SH-SY5Y (cell line): ENCODE data around the gene PATJ.

Experiments
- GATA2 ChIP-seq: IDR thresholded peaks from 2 replicates; pipeline ENCODE4 v1.6.1; 2011; ENCODE audit warnings: mild to moderate bottlenecking, low read depth, low read length
- GATA3 ChIP-seq: IDR thresholded peaks from 2 replicates; pipeline ENCODE4 v1.6.1; 2011; ENCODE audit warnings: low read depth, mild to moderate bottlenecking, low read length, moderate library complexity

The PATJ gene

GRCh38 chr1:62117018-62117750 is 374.9 kb downstream of the PATJ start:
- TF ChIP-seq GATA2 = no peak
- no peak for TF ChIP-seq GATA3

DNA sequence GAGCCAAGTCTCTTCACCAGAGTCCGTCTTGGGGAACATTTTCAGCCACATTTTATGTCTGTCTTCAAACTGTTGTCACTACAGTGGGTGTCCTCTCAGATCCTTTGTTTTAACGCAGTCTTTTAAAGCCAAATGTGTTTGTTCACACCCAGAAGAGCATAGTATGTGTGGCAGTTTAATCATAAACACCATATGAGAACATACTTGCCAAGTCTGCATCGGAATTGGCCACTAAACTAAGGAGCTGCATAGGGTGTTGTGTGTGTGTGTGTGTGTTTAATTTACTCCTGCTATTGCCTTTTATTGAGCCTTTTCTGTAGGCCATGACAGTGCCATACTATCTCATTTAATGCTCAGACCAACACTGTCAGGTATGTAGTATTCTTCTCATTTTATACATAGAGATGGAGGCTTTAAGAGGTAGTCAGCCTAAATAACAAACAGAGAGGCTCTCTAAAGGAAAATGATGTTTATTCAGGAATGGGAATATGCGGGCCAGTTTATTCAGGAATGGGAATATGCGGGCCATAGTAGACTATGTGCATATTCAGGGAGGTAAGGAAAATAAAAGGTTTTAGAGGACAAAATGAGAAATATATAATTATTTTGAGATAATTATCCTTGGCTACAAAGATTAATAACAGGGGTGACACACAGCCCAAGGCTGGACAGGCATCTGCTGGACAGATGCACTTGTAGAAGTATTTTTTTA is 384.5 kb downstream of the PATJ start:
- no peak for TF ChIP-seq GATA2
- no peak for TF ChIP-seq GATA3

GRCh38 chr1:62128745-62129144 is 386.5 kb downstream of the PATJ start:
- TF ChIP-seq GATA2 = no peak

DNA sequence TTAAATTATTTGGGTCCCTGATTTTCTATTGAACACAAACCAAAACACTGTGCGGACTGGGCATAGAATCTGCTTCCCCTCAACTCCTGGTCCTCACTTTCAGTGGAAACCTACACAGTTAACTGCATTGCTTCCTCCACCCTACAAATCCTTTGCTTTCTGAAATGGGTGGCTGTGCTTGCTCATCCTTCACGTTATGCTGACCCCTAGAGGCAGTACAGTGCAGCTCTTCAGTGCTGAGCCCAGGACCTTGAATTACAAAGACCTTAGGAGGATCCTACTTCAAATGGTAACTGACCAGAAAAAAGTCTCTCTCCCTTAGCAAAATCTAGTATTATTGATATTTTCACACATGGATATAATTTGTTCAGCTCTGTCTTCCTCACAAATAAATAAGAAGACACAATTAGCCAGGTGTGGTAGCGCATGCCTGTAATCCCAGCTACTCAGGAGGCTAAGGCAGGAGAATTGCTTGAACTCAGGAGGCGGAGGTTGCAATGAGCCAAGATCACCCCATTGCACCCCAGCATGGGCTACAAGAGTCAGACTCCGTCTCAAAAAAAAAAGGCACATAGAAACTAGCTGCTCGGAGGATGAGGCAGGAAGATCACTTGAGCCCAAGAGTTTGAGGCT is 388.9 kb downstream of the PATJ start:
- TF ChIP-seq GATA3 (no peak), GATA2 (no peak)

DNA sequence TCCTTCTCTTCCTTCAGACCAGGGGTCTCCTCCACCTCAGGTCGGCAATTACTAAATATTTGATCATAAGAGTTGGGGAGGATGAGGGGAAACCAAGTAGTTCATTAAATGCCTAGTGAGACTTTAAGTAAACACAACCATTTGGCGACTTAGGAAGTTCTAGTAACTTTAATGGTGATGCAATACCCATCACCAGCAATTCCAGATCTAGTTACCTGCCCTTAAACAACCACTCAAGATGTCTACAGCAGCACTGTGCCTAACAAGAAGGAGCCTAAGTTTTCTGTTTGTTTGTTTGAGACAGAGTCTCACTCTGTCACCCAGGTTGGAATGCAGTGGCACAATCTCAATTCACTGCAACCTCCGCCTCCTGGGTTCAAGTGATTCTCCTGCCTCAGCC is 395.7 kb downstream of the PATJ start:
- TF ChIP-seq GATA2 = no peak
- TF ChIP-seq GATA3 = no peak

- TF ChIP-seq GATA2 (no peak), GATA3 (no peak)
Measured at GRCh38 chr1:62139410-62139809, 397.1 kb downstream of the PATJ start.

- TF ChIP-seq GATA3 = no peak
- TF ChIP-seq GATA2 = no peak
Measured at GRCh38 chr1:62140666-62141065, 398.4 kb downstream of the PATJ start.

- TF ChIP-seq GATA3 (no peak), GATA2 (no peak)
Measured at GRCh38 chr1:62142496-62142895, 400.2 kb downstream of the PATJ start.

GRCh38 chr1:62144238-62144831 is 402.1 kb downstream of the PATJ start:
- no peak for TF ChIP-seq GATA2
- no peak for TF ChIP-seq GATA3

DNA sequence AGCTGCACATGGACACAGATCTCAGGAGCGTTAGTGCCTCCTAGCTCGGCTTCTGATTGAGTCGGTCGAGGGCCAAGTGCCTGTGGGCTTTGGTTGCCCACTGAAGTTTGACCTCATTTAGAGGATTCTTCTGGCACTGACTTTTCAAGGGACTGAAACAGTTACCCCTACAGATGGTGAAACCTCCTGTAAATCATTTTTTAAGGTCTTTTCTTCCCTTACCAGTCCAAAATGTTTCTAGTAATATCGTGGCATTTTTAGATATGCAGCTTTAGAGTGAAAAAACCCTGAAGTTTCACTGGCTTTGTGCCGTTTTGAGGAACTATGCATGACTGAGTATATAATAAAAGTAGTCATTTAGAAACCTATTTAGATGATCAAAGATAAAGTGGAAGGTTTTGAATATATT is 417.7 kb downstream of the PATJ start:
- no peak for TF ChIP-seq GATA2
- no peak for TF ChIP-seq GATA3

DNA sequence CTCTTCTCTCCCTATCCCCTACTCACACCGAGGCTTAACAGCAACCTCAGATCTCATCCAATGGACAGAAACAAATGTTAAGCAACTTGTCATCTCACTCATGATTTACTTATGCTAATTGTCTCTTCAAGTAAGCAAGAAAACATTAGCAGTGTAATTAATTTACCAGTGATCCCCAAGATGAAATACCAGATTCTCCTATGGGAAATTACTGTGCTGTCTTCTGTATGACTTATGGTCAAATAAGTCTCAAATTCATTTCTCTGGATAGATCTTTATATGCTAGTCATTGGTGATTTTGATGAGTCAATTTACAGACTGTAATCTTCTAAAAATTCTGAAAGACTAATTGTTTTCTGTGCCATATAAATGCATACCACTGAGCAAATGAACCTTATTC is 419.4 kb downstream of the PATJ start:
- TF ChIP-seq GATA3 (no peak), GATA2 (no peak)

DNA sequence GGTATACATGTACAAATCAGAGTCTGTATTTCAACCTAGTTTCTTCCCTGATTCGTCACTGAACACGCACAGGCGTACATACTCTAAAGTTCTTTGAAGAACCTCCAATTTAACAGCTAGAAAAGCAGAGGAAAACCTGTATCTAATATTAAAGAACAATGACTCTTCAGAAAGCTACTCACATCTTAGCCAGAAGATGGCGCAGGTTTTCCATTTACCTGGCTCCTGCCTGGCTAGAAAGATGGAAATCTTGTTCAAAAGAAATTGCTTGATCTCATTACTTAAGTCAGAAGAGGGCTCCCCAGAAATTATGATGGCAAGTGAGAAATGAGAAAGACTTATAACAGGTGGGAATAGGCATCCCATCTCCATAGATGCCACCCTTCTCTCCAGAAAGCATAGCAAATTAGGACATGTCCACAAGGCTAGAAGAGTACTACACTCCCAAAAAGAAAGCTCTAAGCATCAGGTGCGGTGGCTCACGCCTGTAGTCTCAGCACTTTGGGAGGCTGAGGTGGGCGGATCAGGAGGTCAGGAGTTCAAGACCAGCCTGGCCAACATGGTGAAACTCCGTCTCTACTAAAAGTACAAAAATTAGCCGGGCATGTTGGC is 433.4 kb downstream of the PATJ start:
- TF ChIP-seq GATA2 (peak; percentile 59; the same call in 1 of the 2 replicates), GATA3 (no peak)

DNA sequence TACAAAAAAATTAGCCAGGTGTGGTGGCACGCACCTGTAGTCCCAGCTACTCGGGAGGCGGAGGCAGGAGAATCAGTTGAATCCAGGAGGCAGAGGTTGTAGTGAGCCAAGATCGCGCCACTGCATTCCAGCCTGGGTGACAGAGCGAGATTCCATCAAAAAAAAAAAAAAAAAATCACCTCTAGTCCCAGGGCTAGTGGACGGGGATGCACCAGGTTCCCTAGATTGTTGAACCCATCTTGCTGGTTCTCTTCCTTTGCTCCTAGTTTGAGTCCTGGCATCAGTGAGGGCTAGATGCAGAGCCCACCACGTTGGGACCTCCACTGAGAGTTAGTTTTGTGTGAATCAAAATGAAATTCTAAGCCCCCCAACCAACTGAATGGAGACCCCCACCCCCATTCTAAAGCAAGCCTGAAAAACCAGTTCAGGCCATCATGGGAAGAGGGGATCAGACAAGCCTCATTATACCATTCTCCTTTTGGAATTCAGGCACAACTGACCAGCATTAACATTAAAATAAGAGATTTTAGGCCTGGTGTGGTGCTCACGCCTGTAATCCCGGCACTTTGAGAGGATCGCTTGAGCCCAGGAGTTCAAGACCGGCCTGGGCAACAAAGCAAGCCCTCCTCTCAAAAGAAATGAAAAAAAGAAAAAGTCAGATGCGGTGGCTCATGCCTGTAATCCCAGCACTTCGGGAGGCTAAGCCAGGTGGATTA is 434.5 kb downstream of the PATJ start:
- TF ChIP-seq GATA3 (no peak), GATA2 (no peak)
